NCI-H774 (cell line): Measurements from ENCODE around the gene SLC18A3.
A peak's percentile ranks its signal among the peaks of the same experiment; 100 is the strongest.

Experiments used
- DNase-seq: peaks from one replicate; lab custom pipeline; 2025; lab: John Stamatoyannopoulos, UW

The SLC18A3 gene

GRCh38 chr10:49596493-49596809 lies 13.7 kb upstream of the SLC18A3 start:
- no peak for DNase-seq

- no peak for DNase-seq
Observed at GRCh38 chr10:49596836-49597235, 13.3 kb upstream of the SLC18A3 start.

GRCh38 chr10:49597426-49598163 lies 12.5 kb upstream of the SLC18A3 start:
- DNase-seq, result no peak

DNA sequence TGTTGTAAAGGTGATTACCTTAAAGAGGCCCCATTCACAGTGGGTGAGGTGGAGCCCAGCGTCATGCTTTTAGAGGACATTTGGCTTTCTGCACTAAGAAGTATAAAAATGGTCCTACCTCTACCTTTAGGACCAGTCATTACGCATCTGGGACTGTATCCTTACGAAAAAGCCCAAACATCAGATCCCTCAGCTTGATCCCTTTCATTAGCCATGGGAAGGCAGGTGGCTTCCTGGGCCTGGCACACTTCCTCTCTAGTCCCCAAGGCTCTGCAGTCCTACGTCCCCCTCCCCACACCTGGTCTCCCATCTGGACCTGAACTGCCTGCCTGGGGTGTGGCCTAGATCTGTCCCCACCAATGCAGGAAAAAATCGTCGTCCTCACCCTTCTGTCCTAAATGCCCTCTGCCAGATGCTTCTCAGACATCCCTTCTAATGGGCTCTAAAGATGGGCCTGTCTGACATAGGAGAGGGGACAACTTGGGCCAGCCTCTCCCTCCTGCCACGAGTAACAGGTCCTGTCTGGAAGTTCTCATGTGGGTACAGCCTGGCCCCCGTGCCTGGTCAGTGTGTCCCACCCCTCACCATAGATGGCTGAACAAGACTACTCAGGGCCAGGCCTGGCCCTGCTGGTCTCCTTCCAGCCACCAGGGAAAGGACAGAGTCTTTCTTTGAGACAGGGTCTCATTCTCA lies 11.8 kb upstream of the SLC18A3 start:
- no peak for DNase-seq

- DNase-seq, result no peak
Observed at GRCh38 chr10:49598986-49599385, 11.1 kb upstream of the SLC18A3 start.

- DNase-seq, result no peak
Observed at GRCh38 chr10:49599546-49599945, 10.6 kb upstream of the SLC18A3 start.

DNA sequence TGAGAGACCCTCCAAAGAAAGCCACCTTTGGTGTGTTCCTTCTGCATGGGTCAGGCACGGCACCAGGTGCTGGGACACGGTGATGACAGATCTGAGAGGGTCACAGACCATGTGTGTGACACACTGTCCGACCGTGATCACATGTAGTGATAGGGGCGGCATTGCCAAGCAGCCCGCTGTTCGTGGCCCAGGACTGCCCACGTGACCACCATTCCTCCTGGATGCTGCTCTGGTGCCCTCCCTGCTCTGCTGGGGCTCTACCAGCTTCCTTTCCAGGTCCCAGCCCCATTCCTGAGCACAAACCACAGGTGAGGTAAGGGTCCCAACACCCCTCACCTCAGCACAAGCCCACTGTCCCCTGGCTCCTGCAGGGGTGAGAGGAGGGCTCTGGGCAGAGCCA lies 10.1 kb upstream of the SLC18A3 start:
- no peak for DNase-seq

GRCh38 chr10:49600781-49601400 lies 9.2 kb upstream of the SLC18A3 start:
- no peak for DNase-seq

DNA sequence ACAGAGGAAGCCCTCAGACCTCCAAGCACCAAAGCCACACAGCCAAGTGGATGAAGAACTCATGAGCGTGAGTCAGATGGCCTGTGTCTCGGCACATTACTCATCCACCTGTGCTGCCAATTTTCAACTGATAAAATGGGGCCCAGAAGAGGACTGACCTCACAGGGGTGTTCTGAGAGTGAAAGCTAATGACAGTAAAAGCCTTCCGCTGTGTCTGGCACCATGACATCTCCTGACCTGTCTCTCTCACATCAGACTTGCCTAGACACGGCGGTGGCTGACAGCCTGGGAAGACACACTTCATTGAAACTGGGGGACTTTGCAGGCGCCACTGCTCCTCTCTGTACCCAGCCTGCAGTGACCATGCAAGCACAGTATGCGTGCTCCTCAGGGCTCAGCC lies 8.3 kb upstream of the SLC18A3 start:
- no peak for DNase-seq

DNA sequence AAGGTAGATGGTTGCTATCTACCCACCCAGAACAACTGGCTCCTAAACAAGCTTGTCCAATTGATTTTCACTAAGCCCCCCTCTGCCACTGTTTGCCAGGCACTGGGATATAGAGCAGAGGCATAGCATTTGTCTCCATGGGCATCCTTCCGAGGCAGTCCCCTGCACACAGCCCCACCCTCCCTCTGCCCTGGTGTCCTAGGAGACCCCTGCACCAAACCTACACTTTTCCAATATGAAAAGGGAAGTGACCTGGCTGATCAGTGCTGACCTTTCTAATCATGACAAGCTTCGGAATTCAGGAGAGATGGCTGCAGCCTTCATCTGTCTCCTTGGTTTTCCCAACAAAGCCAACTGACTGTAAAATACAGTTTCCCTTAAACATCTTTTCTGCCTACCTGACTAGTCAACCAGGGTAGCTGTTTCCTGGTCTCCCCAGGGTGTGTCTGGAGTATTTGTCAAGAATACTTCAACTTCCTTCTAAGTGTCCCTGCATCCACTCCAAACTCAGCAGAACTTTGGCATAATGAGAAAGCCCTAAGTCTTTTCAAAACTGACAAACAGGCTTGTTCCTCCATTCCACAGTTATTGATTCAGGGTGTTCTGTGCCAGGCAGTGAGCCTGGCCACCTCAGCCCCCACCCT lies 7.6 kb upstream of the SLC18A3 start:
- DNase-seq, result no peak

DNA sequence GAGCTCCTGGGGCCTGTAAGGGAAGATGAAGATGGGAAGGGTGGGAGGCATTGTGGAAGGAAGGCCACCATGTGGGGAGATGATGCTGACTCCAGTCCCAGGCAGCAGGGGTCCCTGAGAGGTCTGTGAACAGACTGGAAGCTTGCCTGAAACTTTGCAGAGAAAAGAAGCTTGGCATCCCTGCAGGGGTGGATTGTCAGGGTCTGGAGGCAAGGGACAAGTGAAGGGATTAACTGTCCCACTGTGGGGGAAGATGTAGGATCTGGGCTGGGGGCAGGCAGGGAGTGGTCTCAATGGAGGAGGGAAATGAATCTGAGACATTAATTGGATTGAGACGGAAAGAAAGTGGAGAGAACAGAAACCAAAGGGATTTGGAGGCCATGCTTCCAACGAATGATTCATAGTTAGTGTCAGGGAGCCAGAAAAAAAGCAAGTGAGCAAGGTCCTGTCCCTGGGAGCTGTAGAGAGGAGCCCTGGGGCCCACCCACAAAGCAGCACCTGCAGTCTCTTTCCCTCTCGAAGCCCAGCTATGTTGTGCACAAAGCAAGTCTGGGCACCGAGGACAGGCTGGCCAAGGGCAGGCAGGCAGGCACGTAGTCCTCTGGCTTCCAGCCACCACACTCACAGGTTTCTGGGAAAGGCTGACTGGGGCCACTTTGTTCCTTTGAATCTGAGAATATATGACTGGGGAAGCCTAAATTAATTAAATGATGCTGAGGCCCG lies 4.7 kb upstream of the SLC18A3 start:
- peak; percentile 53 for DNase-seq

- DNase-seq, result peak; percentile 53
Observed at GRCh38 chr10:49605939-49606509, 4.1 kb upstream of the SLC18A3 start.

DNA sequence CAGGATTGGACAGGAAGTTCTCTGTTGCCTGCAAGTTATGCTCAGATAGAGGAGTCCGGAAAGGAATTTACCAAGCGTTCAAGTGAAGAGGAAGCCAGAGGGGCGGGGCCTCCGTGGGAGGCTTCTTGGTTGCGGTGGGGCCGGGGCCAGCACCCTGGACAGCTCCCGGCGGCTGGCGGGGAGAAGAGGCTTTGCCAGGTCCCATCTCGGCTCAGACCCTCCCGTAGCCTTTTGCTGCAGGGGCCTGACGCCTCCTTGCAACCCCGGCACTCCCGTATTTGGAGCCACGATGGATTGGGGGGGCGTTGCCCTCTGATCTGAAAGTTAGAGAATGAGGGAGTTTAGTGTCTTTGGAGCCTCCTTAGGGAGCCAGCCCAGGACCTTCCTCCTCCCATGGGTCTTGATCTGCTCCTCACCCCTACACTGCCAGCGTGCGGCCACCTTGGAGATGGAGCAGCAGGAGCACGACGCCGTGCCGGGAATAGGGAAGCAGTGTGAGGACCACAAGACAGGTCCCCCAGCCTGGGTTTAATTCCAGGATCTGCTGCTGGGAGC lies 3.1 kb upstream of the SLC18A3 start:
- DNase-seq, result no peak

DNA sequence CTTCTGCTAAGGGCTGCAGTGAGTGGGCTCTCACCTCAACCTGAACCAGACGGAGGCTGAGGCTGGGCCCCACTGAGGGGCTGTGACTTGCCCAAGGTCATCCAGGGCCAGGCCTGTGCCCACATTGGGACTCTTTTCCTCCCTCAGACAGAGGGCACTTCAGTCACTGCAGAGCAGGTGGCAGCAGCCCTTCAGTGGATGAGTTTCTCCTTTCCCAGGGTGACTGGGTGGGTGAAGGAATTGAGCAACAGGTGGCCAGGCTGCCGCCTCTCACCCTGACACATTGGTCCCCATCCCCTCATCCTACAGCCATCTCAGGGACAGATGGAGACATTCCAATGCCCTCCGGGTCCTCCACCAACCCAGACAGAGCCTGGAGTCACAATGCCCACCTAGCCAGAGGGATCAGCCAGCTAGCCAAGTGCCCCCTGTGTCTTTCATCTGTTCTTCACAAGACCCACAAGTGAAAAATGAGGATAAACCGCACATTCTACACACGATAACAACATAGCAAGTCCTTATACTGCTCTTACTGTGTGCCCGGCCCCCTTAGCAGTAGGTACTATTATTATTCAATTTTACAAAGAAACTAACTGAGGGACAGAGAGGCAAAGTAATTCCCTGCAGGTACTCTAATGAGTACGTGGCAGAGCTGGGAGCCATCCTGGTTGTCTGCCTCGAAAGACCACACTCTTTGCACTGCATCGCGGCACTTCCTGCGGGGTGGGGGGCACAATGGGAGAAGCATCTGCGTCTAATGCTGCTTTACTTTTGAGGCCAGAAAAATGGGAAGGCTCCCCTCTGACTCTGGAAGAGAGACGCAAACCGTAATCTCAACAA lies 1.7 kb upstream of the SLC18A3 start:
- no peak for DNase-seq

GRCh38 chr10:49609006-49609282 lies 1.2 kb upstream of the SLC18A3 start:
- no peak for DNase-seq

DNA sequence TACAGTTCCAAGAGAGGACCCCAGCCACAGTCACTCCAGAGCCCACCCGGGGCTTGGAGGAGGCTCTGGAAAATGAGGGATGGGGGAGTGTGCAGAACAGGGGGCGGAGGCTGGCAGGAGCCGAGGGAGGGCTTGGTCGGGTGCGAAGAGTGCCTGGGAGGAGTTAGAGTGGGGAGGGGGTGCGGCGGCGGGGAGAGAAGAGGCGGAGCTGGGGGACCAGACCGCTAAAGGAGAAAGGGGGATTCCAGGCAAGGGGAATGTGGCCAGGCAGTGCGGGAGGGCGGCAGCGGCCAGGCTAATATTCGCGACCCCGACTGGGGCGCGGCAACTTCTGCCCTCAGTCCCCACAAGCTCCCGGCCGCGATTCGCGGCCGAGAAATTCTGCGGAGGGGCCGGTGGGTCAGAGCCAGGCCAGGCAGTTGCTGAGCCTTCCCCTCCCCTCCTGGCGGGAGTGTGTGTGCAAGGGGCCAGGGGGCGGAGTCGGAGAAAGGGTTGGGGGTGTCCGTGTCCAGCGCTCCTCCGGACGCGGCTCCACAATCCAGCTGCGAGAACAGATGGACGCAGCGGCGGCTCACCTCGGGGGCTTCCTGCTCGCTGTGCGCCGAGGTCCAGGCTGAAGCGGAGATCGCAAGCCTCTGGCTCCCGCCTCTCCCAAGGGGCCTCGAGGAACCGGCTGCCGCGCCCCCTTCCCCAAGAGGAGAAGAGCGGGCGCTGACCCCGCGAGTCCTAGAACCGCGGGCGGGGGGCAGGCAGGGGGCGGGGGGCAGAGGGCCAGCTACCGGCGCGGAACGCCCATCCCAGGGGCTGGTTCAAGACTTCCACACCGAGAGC lies 612 bp upstream of the SLC18A3 start:
- no peak for DNase-seq

DNA sequence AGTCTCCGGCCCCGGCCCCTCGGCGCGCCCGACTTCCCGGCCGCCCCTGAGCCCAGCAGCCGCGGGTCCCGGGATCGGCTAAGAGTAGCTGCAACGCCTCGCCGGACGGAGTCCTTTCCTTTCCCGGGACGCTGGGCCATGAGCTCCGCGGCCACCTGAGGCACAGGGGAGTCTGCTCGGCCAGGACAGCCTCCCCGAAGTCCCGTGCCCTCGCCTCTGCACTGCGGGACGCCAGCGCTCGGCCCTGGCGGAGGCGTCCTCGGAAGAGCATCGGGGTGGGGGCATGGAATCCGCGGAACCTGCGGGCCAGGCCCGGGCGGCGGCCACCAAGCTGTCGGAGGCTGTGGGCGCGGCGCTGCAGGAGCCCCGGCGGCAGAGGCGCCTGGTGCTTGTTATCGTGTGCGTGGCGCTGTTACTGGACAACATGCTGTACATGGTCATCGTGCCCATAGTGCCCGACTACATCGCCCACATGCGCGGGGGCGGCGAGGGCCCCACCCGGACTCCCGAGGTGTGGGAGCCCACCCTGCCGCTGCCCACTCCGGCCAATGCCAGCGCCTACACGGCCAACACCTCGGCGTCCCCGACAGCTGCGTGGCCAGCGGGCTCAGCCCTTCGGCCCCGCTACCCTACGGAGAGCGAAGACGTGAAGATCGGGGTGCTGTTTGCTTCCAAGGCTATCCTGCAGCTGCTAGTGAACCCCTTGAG lies 502 bp downstream of the SLC18A3 start:
- no peak for DNase-seq

- no peak for DNase-seq
Observed at GRCh38 chr10:49611166-49611815, 1.2 kb downstream of the SLC18A3 start.
